Ishikawa (cell line): ENCODE data around the gene RPL15.

ENCODE experiments used
- CEBPB ChIP-seq: IDR thresholded peaks from 2 replicates; pipeline ENCODE4 v1.6.1; 2012
- CREB1 ChIP-seq: IDR thresholded peaks from 2 replicates; pipeline ENCODE4 v1.6.1; 2012; ENCODE audit warnings: low read depth
- EGR1 ChIP-seq: IDR thresholded peaks from 2 replicates; pipeline ENCODE4 v1.6.1; 2012
- EP300 ChIP-seq: IDR thresholded peaks from 2 replicates; pipeline ENCODE4 v1.6.1; 2012; ENCODE audit warnings: borderline replicate concordance
- FOXM1 ChIP-seq: IDR thresholded peaks from 2 replicates; pipeline ENCODE4 v1.6.1; 2012; ENCODE audit warnings: low read depth, borderline replicate concordance
- NFIC ChIP-seq: IDR thresholded peaks from 2 replicates; pipeline ENCODE4 v1.6.1; 2012
- RAD21 ChIP-seq: IDR thresholded peaks from 2 replicates; pipeline ENCODE4 v1.6.1; 2012; ENCODE audit warnings: low read depth
- TAF1 ChIP-seq: IDR thresholded peaks from 2 replicates; pipeline ENCODE4 v1.6.1; 2012; ENCODE audit warnings: low read depth, mild to moderate bottlenecking
- TCF12 ChIP-seq: IDR thresholded peaks from 2 replicates; pipeline ENCODE4 v1.6.1; 2012; ENCODE audit warnings: low read depth
- TEAD4 ChIP-seq: IDR thresholded peaks from 2 replicates; pipeline ENCODE4 v1.6.1; 2012
- USF1 ChIP-seq: IDR thresholded peaks from 2 replicates; pipeline ENCODE4 v1.6.1; 2012
- YY1 ChIP-seq: IDR thresholded peaks from 2 replicates; pipeline ENCODE4 v1.6.1; 2012; ENCODE audit warnings: low read depth
- ZBTB7A ChIP-seq: IDR thresholded peaks from 2 replicates; pipeline ENCODE4 v1.6.1; 2012; ENCODE audit warnings: low read depth
- TF ChIP-seq, protein P1 (sequence below): IDR thresholded peaks from 2 replicates; pipeline ENCODE4 v1.6.1; 2012
- TF ChIP-seq, protein P2 (sequence below): IDR thresholded peaks from 2 replicates; pipeline ENCODE4 v1.6.1; 2012; ENCODE audit warnings: low read depth, mild to moderate bottlenecking

Gene RPL15

GRCh38 chr3:23944861-23945662 is 28.1 kb downstream of the RPL15 start, which contains the start of gene NR1D2:
TSS of gene NR1D2 (plus strand) at chr3:23945286. CDS start at chr3:23945579, 293 bp downstream.
- TF ChIP-seq CEBPB (no peak), TAF1 (peak; percentile 22; the same call in 1 of the 2 replicates), EGR1 (no peak), YY1 (no peak), ZBTB7A (0 out of 2 replicates have a peak, but pooled peaks have one; percentile 43), TCF12 (no peak), CREB1 (no peak), FOXM1 (no peak), TEAD4 (no peak), NFIC (no peak), RAD21 (no peak), USF1 (peak; percentile 90), EP300 (no peak; the same call in 1 of the 2 replicates)
- TF ChIP-seq, protein P1, sequence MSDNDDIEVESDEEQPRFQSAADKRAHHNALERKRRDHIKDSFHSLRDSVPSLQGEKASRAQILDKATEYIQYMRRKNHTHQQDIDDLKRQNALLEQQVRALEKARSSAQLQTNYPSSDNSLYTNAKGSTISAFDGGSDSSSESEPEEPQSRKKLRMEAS, result peak; percentile 65; the same call in 1 of the 2 replicates
- TF ChIP-seq, protein P2, sequence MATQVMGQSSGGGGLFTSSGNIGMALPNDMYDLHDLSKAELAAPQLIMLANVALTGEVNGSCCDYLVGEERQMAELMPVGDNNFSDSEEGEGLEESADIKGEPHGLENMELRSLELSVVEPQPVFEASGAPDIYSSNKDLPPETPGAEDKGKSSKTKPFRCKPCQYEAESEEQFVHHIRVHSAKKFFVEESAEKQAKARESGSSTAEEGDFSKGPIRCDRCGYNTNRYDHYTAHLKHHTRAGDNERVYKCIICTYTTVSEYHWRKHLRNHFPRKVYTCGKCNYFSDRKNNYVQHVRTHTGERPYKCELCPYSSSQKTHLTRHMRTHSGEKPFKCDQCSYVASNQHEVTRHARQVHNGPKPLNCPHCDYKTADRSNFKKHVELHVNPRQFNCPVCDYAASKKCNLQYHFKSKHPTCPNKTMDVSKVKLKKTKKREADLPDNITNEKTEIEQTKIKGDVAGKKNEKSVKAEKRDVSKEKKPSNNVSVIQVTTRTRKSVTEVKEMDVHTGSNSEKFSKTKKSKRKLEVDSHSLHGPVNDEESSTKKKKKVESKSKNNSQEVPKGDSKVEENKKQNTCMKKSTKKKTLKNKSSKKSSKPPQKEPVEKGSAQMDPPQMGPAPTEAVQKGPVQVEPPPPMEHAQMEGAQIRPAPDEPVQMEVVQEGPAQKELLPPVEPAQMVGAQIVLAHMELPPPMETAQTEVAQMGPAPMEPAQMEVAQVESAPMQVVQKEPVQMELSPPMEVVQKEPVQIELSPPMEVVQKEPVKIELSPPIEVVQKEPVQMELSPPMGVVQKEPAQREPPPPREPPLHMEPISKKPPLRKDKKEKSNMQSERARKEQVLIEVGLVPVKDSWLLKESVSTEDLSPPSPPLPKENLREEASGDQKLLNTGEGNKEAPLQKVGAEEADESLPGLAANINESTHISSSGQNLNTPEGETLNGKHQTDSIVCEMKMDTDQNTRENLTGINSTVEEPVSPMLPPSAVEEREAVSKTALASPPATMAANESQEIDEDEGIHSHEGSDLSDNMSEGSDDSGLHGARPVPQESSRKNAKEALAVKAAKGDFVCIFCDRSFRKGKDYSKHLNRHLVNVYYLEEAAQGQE, result no peak

DNA sequence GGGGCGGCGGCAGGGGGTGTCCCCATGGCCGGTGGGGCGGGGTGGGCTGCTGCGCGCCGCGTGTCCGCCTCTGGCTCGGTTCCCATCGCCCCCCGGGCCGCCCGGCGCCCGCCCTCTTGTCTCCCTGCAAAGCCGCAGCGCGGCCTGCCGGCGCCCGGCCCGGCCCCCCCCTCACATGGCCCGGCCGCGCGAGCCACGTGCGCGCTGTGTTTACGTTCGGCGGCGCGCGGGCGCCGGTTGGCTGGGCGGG is 28.7 kb downstream of the RPL15 start:
- TF ChIP-seq, protein P1, result peak; percentile 94
- TF ChIP-seq ZBTB7A (peak; percentile 3; the same call in 1 of the 2 replicates), TCF12 (no peak), CREB1 (0 out of 2 replicates have a peak, but pooled peaks have one; percentile 74)

- TF ChIP-seq USF1, result peak; percentile 92
- TF ChIP-seq TCF12, result peak; percentile 13; the same call in 1 of the 2 replicates
- TF ChIP-seq ZBTB7A, result 0 out of 2 replicates have a peak, but pooled peaks have one; percentile 45
- peak; percentile 73 for TF ChIP-seq TEAD4
- TF ChIP-seq, protein P2, result no peak
- TF ChIP-seq YY1, result no peak
- peak; percentile 92 for TF ChIP-seq EGR1
- TF ChIP-seq CEBPB, result no peak
- TF ChIP-seq NFIC, result 0 out of 2 replicates have a peak, but pooled peaks have one; percentile 5
- no peak for TF ChIP-seq FOXM1
- TF ChIP-seq, protein P1, result no peak; the same call in 1 of the 2 replicates
- TF ChIP-seq EP300, result 0 out of 2 replicates have a peak, but pooled peaks have one; percentile 38
Measured at GRCh38 chr3:23945913-23946687, 29.2 kb downstream of the RPL15 start.

DNA sequence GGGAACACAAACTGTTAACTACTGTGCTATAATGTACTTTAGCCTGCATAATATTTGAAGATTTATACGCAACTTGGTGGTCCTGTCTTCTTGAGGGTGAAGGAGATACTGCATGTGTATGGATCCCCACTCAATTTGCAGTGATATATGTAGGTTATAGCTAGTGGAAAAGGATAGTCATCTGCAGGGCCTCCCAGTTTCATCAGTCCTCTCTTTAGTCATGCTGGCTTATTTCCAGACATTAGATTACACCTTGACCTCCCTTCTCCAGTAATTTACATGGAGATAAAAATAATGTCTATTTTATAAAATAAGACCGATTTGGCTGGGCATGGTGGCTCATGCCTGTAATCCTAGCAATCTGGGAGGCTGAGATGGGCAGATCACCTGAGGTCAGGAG is 31.8 kb downstream of the RPL15 start:
- TF ChIP-seq FOXM1 (no peak), EGR1 (no peak), EP300 (no peak), TAF1 (no peak)
- TF ChIP-seq, protein P1, result no peak

- TF ChIP-seq CEBPB (no peak), NFIC (peak; percentile 29; the same call in 1 of the 2 replicates)
Measured at GRCh38 chr3:23949784-23950183, 32.9 kb downstream of the RPL15 start.
